ENCODE results near the gene RARRES2.
"Not testable (repeated sequence)": the region's sequence is repeated elsewhere in the genome, so short reads cannot be mapped to it uniquely, and the experiment has no call there.

The RARRES2 gene

DNA sequence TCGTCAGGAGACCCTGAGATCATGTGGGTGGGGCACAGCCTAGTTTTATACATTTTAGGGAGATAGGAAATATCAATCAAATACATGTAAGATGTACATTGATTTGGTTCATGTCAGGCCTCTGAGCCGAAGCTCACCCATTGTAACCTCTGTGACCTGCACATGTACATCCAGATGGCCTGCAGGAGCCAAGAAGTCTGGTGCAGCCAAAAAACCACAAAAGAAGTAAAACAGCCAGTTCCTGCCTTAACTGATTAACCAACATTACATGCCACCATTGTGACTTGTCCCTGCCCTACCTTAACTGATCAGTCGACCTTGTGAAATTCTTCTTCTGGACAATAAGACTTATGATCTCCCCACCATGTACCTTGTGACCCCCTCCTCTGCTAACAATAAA lies 34.3 kb downstream of the RARRES2 start:
- TF ChIP-seq, protein P1, sequence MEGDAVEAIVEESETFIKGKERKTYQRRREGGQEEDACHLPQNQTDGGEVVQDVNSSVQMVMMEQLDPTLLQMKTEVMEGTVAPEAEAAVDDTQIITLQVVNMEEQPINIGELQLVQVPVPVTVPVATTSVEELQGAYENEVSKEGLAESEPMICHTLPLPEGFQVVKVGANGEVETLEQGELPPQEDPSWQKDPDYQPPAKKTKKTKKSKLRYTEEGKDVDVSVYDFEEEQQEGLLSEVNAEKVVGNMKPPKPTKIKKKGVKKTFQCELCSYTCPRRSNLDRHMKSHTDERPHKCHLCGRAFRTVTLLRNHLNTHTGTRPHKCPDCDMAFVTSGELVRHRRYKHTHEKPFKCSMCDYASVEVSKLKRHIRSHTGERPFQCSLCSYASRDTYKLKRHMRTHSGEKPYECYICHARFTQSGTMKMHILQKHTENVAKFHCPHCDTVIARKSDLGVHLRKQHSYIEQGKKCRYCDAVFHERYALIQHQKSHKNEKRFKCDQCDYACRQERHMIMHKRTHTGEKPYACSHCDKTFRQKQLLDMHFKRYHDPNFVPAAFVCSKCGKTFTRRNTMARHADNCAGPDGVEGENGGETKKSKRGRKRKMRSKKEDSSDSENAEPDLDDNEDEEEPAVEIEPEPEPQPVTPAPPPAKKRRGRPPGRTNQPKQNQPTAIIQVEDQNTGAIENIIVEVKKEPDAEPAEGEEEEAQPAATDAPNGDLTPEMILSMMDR (IDR thresholded peaks at IDR 0.05; ENCODE audit: insufficient read depth, low read length, poor library complexity, severe bottlenecking): no peak
- no peak overlapping the region for H3K4me3 ChIP-seq (replicated peaks; ENCODE audit: low read depth, low read length)
- H3K27me3 ChIP-seq (replicated peaks; ENCODE audit: control insufficient read depth, insufficient read depth, low read length): no peaks in the 10 kb centered on the region
- no peaks in the 10 kb centered on the region for H3K36me3 ChIP-seq (ENCODE audit: control insufficient read depth, insufficient read depth, low read length)
- DNase-seq (ENCODE audit: extremely low read depth, insufficient read length): no peak

DNA sequence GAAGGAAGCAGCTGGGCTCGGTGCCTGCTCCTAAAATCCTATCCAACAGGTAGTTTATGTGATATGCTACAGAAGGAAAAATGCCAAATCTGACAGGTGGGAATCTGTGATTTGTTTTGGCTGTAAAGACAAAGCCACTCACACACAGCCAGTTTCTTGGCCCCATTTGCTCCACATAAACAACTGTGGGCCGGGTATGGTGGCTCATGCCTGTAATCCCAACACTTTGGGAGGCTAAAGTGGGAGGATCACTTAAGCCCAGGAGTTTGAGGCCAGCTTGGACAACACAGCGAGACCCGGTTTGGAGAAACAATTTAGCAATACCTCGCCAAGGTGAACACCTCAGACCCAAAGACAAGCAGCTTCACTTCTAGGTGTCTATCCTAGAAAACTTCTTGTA lies 35.1 kb downstream of the RARRES2 start:
- H3K4me3 ChIP-seq (replicated peaks; ENCODE audit: low read depth, low read length); H3K36me3 ChIP-seq (ENCODE audit: control insufficient read depth, insufficient read depth, low read length); DNase-seq (ENCODE audit: extremely low read depth, insufficient read length); H3K27me3 ChIP-seq (replicated peaks; ENCODE audit: control insufficient read depth, insufficient read depth, low read length): not testable (repeated sequence)

DNA sequence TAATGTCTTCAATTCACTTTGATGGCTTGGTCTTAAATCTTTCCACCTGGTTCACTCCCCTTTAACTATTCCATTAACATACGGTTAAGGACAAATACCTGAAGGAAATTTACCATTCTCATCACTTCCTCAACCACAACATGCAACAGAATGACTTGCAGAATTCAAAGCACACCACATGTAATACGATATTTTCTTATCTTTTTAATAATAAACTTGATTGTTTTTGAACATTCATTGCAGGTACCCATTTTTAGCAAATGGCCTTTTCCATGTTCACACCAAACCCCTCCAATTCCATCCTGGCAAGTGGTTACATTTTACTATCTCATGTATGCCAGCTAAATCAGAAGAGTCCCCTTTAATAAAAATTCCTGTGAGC lies 35.5 kb downstream of the RARRES2 start:
- not testable (repeated sequence) for DNase-seq (ENCODE audit: extremely low read depth, insufficient read length); H3K36me3 ChIP-seq (ENCODE audit: control insufficient read depth, insufficient read depth, low read length); H3K4me3 ChIP-seq (replicated peaks; ENCODE audit: low read depth, low read length); H3K27me3 ChIP-seq (replicated peaks; ENCODE audit: control insufficient read depth, insufficient read depth, low read length)

DNA sequence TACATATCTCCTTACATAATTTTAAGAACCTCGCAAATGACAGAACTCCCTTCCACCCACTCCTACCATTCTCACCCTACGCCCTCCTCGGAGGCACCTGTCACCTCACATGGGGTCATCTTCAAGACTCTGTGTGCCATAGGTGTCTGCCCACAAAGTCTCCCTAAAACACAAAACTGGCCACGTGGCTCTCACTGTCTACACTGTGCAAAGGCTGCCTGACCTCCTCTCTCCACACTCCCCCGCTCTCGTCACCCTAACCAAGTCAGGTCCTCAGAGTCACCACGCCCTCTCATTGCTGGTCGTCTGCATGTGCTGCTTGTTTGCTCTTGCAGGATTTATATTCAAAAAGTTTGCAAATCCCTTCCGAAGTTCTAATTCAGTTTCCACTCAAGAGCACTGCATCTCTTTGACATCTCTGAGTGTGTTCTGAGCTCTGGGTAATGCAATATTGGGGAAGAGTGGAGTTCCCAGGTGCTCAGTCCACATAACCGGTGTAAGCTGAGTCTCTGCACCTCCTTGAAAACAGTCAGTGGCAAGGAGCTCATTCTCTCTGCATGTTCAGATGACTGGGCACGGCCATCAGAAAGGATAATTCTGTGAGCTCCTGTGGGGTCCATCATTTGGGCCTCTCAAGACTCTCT lies 36.0 kb downstream of the RARRES2 start:
- H3K4me3 ChIP-seq (replicated peaks; ENCODE audit: low read depth, low read length); H3K27me3 ChIP-seq (replicated peaks; ENCODE audit: control insufficient read depth, insufficient read depth, low read length); H3K36me3 ChIP-seq (ENCODE audit: control insufficient read depth, insufficient read depth, low read length); DNase-seq (ENCODE audit: extremely low read depth, insufficient read length): not testable (repeated sequence)

DNA sequence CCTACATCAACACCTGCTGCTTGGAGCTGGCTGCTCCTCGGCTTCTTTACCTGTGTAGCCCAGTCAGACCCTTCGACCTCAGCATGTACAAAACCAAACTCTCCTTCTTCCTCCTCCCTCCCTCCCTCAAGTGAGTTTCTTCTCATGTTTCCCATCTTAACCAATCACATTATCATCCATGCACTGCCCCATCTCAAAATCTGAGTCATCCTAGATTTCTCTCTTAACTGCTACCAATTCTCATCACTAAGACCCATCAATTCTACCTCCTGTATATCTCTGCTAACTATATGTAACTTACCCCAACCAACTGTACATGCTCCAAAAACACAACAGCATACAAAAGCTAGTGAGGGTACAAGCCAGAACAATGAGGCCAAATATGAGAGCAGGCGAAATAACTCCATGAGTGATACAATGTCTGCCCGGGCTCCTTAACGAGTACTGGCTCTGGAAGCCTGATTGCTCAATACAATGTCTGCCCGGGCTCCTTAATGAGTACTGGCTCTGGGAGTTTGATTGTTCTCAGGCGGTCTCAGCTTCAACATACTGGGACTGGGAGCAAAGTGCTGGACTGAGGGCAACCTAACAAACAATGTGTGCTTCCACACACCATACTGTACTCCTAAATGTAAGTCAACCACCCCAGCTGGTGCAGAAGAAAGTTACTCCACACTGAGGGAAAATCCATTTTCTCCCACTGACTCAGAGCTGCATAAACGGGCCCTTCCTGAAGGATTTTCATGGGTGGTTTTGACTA lies 36.8 kb downstream of the RARRES2 start:
- H3K36me3 ChIP-seq (ENCODE audit: control insufficient read depth, insufficient read depth, low read length); DNase-seq (ENCODE audit: extremely low read depth, insufficient read length); H3K4me3 ChIP-seq (replicated peaks; ENCODE audit: low read depth, low read length); H3K27me3 ChIP-seq (replicated peaks; ENCODE audit: control insufficient read depth, insufficient read depth, low read length): not testable (repeated sequence)

DNA sequence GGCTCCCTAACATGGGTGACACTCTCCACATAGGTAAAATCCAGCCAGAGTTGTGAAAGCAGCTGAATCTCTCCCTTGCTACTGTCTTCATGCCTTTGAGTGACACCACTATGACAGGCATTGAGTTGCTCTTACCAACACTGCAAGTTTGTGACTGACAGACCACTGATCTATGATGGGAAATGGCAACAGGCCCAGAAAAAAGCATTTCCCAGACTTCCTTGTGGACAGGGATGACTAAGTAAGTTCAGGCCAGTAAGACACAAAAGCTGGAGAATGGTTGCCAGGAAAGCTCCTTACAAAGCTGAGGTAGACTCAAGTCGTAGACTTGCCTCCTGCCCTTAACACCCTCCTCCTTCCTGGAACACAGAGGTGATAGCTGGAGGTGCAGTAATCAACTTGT lies 38.5 kb downstream of the RARRES2 start:
- DNase-seq (ENCODE audit: extremely low read depth, insufficient read length); H3K4me3 ChIP-seq (replicated peaks; ENCODE audit: low read depth, low read length); H3K36me3 ChIP-seq (ENCODE audit: control insufficient read depth, insufficient read depth, low read length); H3K27me3 ChIP-seq (replicated peaks; ENCODE audit: control insufficient read depth, insufficient read depth, low read length): not testable (repeated sequence)

DNA sequence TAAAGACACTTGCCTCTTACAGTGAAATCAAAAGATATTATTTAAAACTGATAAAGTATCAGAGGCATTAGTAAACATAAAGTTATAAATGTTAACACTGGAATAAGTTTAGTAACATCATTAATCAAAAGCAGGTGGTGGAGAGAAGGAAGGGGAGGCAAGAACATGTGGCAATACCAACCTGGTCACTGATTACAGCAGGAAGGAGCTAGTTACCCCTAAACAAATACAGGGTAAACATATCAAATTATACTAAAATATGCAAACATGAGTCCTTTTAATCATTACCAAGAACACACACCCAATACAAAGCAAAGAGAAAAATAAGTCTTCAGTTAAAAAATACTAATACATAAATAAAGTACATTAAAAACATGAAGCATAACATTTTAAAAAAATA lies 43.5 kb downstream of the RARRES2 start:
- not testable (repeated sequence) for H3K4me3 ChIP-seq (replicated peaks; ENCODE audit: low read depth, low read length); H3K27me3 ChIP-seq (replicated peaks; ENCODE audit: control insufficient read depth, insufficient read depth, low read length); H3K36me3 ChIP-seq (ENCODE audit: control insufficient read depth, insufficient read depth, low read length); DNase-seq (ENCODE audit: extremely low read depth, insufficient read length)

DNA sequence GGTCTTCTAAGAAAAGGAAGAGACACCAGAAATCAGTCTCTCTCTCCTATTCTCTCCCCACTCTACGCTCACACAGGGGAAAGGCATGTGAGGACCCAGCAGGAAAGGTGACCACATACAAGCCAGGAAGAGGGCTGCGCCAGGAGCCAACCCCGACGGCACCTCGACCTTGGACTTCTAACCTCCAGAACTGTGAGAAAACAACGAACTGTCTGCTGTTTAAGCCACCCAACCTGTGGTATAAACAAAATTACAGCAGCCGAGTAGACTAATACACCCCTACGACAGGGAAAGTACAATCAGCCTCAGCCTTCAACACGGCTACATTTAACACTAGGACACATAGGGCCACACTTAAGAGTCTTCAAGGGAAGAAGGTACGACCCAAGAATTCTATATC lies 44.6 kb downstream of the RARRES2 start:
- H3K36me3 ChIP-seq (ENCODE audit: control insufficient read depth, insufficient read depth, low read length); H3K27me3 ChIP-seq (replicated peaks; ENCODE audit: control insufficient read depth, insufficient read depth, low read length); H3K4me3 ChIP-seq (replicated peaks; ENCODE audit: low read depth, low read length); DNase-seq (ENCODE audit: extremely low read depth, insufficient read length): not testable (repeated sequence)

DNA sequence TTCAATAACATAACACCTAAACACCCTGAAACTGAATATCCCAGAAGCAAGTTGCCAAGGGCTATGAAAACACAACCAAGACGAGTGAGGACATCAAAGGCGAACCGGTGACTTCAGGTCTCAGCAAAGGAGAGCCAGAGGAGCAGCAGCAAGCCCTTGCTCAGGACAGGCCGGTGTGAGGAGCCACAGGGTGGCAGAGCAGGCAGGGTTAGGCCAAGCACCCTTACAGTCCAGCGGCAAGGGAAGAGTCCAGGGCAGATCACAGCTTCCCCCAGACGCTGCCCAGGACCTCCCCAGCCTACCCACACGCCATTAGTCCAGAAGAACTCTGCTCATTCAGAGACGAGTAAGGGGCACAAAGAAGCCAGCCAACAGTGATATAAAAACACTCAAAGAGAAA lies 45.8 kb downstream of the RARRES2 start:
- not testable (repeated sequence) for DNase-seq (ENCODE audit: extremely low read depth, insufficient read length); H3K27me3 ChIP-seq (replicated peaks; ENCODE audit: control insufficient read depth, insufficient read depth, low read length); H3K36me3 ChIP-seq (ENCODE audit: control insufficient read depth, insufficient read depth, low read length); H3K4me3 ChIP-seq (replicated peaks; ENCODE audit: low read depth, low read length)

DNA sequence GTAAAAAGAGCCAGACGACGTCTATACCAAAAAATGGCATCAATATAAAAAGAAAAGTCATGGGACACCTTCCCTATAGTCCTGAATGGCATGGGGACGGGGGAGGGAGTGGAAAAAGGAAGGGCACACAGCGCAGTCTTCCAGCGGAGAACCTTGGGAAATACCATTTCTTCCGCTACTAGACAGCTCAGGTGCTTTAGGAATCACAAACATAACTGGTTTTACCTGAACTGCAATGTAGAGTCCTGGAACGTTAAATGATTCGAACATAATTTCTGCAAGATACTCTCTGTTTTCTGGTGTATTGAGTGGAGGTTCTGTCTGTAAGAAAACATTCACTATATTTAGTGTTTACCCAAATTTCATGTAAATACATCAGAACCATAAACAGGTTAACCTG lies 46.4 kb downstream of the RARRES2 start:
- not testable (repeated sequence) for H3K36me3 ChIP-seq (ENCODE audit: control insufficient read depth, insufficient read depth, low read length); DNase-seq (ENCODE audit: extremely low read depth, insufficient read length); H3K4me3 ChIP-seq (replicated peaks; ENCODE audit: low read depth, low read length); H3K27me3 ChIP-seq (replicated peaks; ENCODE audit: control insufficient read depth, insufficient read depth, low read length)

DNA sequence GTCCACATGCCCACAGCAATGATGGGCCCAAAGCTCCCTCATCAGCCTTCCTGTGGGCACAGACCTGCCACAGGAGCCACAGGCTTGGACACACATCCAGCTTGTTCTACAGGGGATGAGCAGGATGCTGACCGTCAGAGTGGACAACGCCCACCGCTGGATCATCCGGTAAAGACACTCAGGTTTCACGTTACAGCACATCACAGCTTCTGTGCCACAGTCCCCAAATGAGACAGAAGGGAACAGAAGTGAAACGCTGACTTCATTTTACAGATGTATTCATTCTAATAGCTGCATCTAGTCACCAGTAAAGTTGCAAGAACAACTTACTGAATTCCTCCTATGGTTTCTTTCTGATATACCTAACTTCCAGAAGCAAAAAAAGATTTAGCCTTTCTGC lies 51.1 kb downstream of the RARRES2 start:
- H3K4me3 ChIP-seq (replicated peaks; ENCODE audit: low read depth, low read length); H3K27me3 ChIP-seq (replicated peaks; ENCODE audit: control insufficient read depth, insufficient read depth, low read length); DNase-seq (ENCODE audit: extremely low read depth, insufficient read length): not testable (repeated sequence)

DNA sequence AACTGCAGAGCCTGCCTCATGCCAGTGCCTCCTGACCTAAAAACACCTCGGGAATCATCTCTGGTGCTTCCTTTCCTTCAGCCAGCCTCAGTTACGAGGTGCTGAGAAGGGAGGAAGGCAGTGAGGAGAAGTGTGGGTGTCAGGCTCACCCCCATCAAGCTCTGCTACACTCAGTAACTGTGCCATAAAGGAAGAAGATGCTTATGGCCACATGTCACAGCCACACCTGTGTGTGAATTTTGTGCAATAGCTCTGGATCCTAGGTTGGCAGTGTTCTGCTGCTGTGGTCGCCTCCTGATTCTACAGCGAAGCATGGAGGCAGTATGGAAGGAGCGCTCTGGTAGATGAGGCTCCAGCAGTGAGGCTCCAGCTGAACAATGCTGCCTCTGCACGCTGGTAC lies 52.6 kb downstream of the RARRES2 start:
- not testable (repeated sequence) for DNase-seq (ENCODE audit: extremely low read depth, insufficient read length); H3K4me3 ChIP-seq (replicated peaks; ENCODE audit: low read depth, low read length); H3K36me3 ChIP-seq (ENCODE audit: control insufficient read depth, insufficient read depth, low read length); H3K27me3 ChIP-seq (replicated peaks; ENCODE audit: control insufficient read depth, insufficient read depth, low read length)

More for the DNA sequence above, 51.1 kb downstream of the RARRES2 start:
- H3K36me3 ChIP-seq (ENCODE audit: control insufficient read depth, insufficient read depth, low read length): not testable (repeated sequence)

All from GM06990 (cell line).